SU-DHL-6 (cell line): ENCODE data around the gene HK3.

ENCODE experiments used
- H2AFZ ChIP-seq: fragments of 200-600 bp; sonication (generic); 2 replicates; pipeline ENCODE4 v1.6.1; 2014; ENCODE audit warnings: low read depth, mild to moderate bottlenecking, moderate library complexity, mixed read lengths, antibody characterized with exemption, low read length; ENCODE audit not compliant: severe bottlenecking
- H3F3A ChIP-seq: fragments of 200-600 bp; shearing (Covaris generic); 2 replicates; pipeline ENCODE4 v1.6.0; 2016; ENCODE audit warnings: antibody characterized with exemption, mild to moderate bottlenecking; ENCODE audit not compliant: insufficient read depth
- H3K27ac ChIP-seq: fragments of 200-600 bp; sonication (generic); 2 replicates; pipeline ENCODE4 v1.5.1; 2016; ENCODE audit warnings: low read depth, mild to moderate bottlenecking, low read length, moderate library complexity, mixed read lengths
- H3K27me3 ChIP-seq: fragments of 200-600 bp; sonication (generic), shearing (Covaris generic); 2 replicates; pipeline ENCODE4 v1.6.0; 2014; ENCODE audit warnings: mild to moderate bottlenecking, low read length
- H3K36me3 ChIP-seq: fragments of 200-600 bp; sonication (generic); 2 replicates; pipeline ENCODE4 v1.6.1; 2014; ENCODE audit warnings: mild to moderate bottlenecking, low read length, mixed read lengths
- H3K4me2 ChIP-seq: fragments of 300-600, 200-600 bp; shearing (Covaris generic), sonication (generic); 2 replicates; pipeline ENCODE4 v1.6.0; 2014; ENCODE audit warnings: low read length, low read depth, mild to moderate bottlenecking; ENCODE audit not compliant: poor library complexity, severe bottlenecking
- H3K4me3 ChIP-seq: fragments of 200-600 bp; sonication (generic); 2 replicates; pipeline ENCODE4 v1.5.1; 2014; ENCODE audit warnings: antibody characterized with exemption, low read length, mild to moderate bottlenecking, mixed read lengths; ENCODE audit not compliant: insufficient read depth, poor library complexity, severe bottlenecking
- H3K79me2 ChIP-seq: fragments of 200-600 bp; sonication (generic); 2 replicates; pipeline ENCODE4 v1.6.1; 2014; ENCODE audit warnings: mild to moderate bottlenecking, low read length, moderate library complexity; ENCODE audit not compliant: insufficient read depth
- H3K9ac ChIP-seq: fragments of 200-600 bp; sonication (generic); 2 replicates; pipeline ENCODE4 v1.7.0; 2014; ENCODE audit warnings: mild to moderate bottlenecking, low read length
- H3K9me2 ChIP-seq: fragments of 200-600 bp; sonication (generic); replicated peaks from 2 replicates; pipeline ENCODE4 v1.6.1; 2014; ENCODE audit warnings: low read length; ENCODE audit not compliant: insufficient read depth
- H3K9me3 ChIP-seq: fragments of 200-600 bp; sonication (generic); 2 replicates; pipeline ENCODE4 v1.6.1; 2014; ENCODE audit warnings: low read length, mixed read lengths; ENCODE audit not compliant: insufficient read depth
- H4K20me1 ChIP-seq: fragments of 200-600 bp; sonication (generic); 2 replicates; pipeline ENCODE4 v1.6.1; 2014; ENCODE audit warnings: low read depth, mild to moderate bottlenecking, antibody characterized with exemption, low read length, moderate library complexity, mixed read lengths
- CTCF ChIP-seq: fragments of 200-600 bp; sonication (generic); IDR thresholded peaks from one replicate; pipeline ENCODE4 v1.5.1; 2017; ENCODE audit warnings: antibody characterized with exemption, mild to moderate bottlenecking, low read length, moderate library complexity; ENCODE audit not compliant: insufficient read depth, poor library complexity, severe bottlenecking
- EZH2phosphoT487 ChIP-seq: fragments of 200-600 bp; sonication (generic), shearing (Covaris generic); conservative IDR thresholded peaks from 2 replicates; pipeline ENCODE4 v1.6.1; 2018; ENCODE audit warnings: mild to moderate bottlenecking, antibody characterized with exemption, low read length, moderate library complexity, mixed read lengths

Gene HK3

DNA sequence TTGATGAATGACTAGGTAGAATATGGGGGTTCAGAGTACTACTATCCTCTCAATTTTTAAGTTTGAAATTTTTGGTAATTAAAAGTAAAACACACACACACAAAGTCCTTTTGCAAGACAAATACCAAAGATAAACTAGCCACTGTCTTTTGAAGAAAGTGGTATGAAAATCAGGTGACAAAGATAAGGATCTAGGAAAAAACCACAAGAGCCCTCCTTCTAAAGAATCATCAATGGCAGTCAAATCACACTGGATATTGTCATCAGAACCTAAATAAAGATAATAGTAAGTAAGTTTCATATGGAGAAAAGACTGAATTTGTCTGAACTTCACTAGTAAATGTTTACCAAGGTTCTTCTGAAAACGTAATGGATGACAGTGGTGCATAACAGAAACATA is 30.5 kb upstream of the HK3 start:
- no peak overlapping the region for H3K4me2 ChIP-seq
- H3K27me3 ChIP-seq = no peaks in the 10 kb centered on the region
- no peaks in the 10 kb centered on the region for H4K20me1 ChIP-seq
- H3K36me3 ChIP-seq = peaks cover 23% of the 10 kb centered on the region; the same call in 1 of the 2 replicates
- peaks cover 8% of the 10 kb centered on the region; the same call in 1 of the 2 replicates for H3K79me2 ChIP-seq
- no peak overlapping the region for H2AFZ ChIP-seq
- H3F3A ChIP-seq = peaks cover 10% of the 10 kb centered on the region; the same call in 1 of the 2 replicates
- H3K27ac ChIP-seq = no peak overlapping the region
- H3K9me2 ChIP-seq = no peaks in the 10 kb centered on the region
- H3K4me3 ChIP-seq = no peak overlapping the region
- H3K9me3 ChIP-seq = no peaks in the 10 kb centered on the region
- H3K9ac ChIP-seq = no peak overlapping the region
- TF ChIP-seq CTCF (no peak), EZH2phosphoT487 (no peak)

GRCh38 chr5:176927562-176927961 is 28.4 kb upstream of the HK3 start:
- Histone ChIP-seq H3K4me3 (no peak overlapping the region), H2AFZ (no peak overlapping the region), H3K27me3 (no peaks in the 10 kb centered on the region), H3K4me2 (no peak overlapping the region), H3K9ac (no peak overlapping the region), H3K9me3 (no peaks in the 10 kb centered on the region), H3K9me2 (no peaks in the 10 kb centered on the region), H3K36me3 (peaks cover 14% of the 10 kb centered on the region; the same call in 1 of the 2 replicates), H4K20me1 (no peaks in the 10 kb centered on the region), H3K27ac (no peak overlapping the region), H3K79me2 (0 out of 2 replicates have a peak, but pooled peaks cover 8% of the 10 kb centered on the region), H3F3A (peaks cover 7% of the 10 kb centered on the region; the same call in 1 of the 2 replicates)
- TF ChIP-seq CTCF = no peak
- TF ChIP-seq EZH2phosphoT487 = no peak

GRCh38 chr5:176922817-176923216 is 23.7 kb upstream of the HK3 start:
- no peak for TF ChIP-seq CTCF
- no peak for TF ChIP-seq EZH2phosphoT487
- Histone ChIP-seq H3K9me2 (no peaks in the 10 kb centered on the region), H4K20me1 (no peaks in the 10 kb centered on the region), H3K9me3 (no peaks in the 10 kb centered on the region), H2AFZ (no peak overlapping the region), H3K4me2 (no peak overlapping the region), H3K4me3 (no peak overlapping the region), H3K9ac (no peak overlapping the region), H3K79me2 (0 out of 2 replicates have a peak, but pooled peaks cover 8% of the 10 kb centered on the region), H3F3A (peaks cover 7% of the 10 kb centered on the region; the same call in 1 of the 2 replicates), H3K36me3 (peaks cover 16% of the 10 kb centered on the region; the same call in 1 of the 2 replicates), H3K27me3 (no peaks in the 10 kb centered on the region), H3K27ac (no peak overlapping the region)
